A549 (cell line): ENCODE results near the gene CRACDL. TPM values are rescaled to one million over a fixed set of nuclear protein-coding genes. Genes with fewer than 3 reads are reported as not detected.

Experiments used
- ATAC-seq, 2 experiments: fragments of 200-7000 bp in 1 of 2; fragments of >200 bp in 1 of 2; cut with Nextera tagmentation in 1 of 2; cut with Tn5 transposase in 1 of 2; 3 replicates each; pipeline versions ENCODE4 v1.8.0 to v1.9.1; 2018 to 2020; ENCODE audit warnings: mild to moderate bottlenecking in 1 of 2, moderate library complexity in 1 of 2
- CTCF ChIA-PET: fragments of 300-600 bp; sonication (Branson Sonifier 250); formaldehyde crosslinking; extraction: SDS; loops from one replicate; lab custom pipeline; 2021; ENCODE audit warnings: antibody characterized with exemption, inconsistent platforms; lab: Yijun Ruan, JAX
- POLR2A ChIA-PET: fragments of 350-600 bp; formaldehyde crosslinking; extraction: SDS; loops from one replicate; lab custom pipeline; 2021; ENCODE audit warnings: antibody characterized with exemption, inconsistent platforms; lab: Yijun Ruan, JAX
- DNase-seq, 2 experiments: peaks; one replicate each; pipeline versions ENCODE4 v3.0.0 to v3.0.0-alpha.2; 2011 to 2016; ENCODE audit warnings: low read depth in 1 of 2, low spot score in 1 of 2
- FAIRE-seq: peaks from 2 replicates; lab custom pipeline; 2011; peaks lifted over from hg19 to GRCh38; lab: Jason Lieb, UNC
- H3K27ac ChIP-seq, 2 experiments: fragments of >200 bp; sonication (Bioruptor Twin); formaldehyde crosslinking; 3 replicates each; pipeline ENCODE4 v1.5.1; 2016 to 2017
- H3K4me1 ChIP-seq: fragments of >200 bp; sonication (Bioruptor Twin); formaldehyde crosslinking; 3 replicates; pipeline ENCODE4 v1.6.1; 2016
- H3K4me2 ChIP-seq: fragments of >200 bp; sonication (Bioruptor Twin); formaldehyde crosslinking; 3 replicates; pipeline ENCODE4 v1.6.1; 2016
- H3K4me3 ChIP-seq: fragments of >200 bp; sonication (Bioruptor Twin); formaldehyde crosslinking; 3 replicates; pipeline ENCODE4 v1.5.1; 2016
- H3K9me3 ChIP-seq: fragments of >200 bp; sonication (Bioruptor Twin); formaldehyde crosslinking; 3 replicates; pipeline ENCODE4 v1.6.1; 2016
- ATOH8 ChIP-seq: fragments of 250-450 bp; sonication (Bioruptor Pico); IDR thresholded peaks from 2 replicates; pipeline ENCODE4 v1.5.0; 2020; ENCODE audit warnings: low read depth, mild to moderate bottlenecking, moderate library complexity
- BHLHE40 ChIP-seq: IDR thresholded peaks from 2 replicates; pipeline ENCODE4 v1.6.1; 2012; ENCODE audit warnings: low read depth, low read length, inconsistent platforms
- CBX2 ChIP-seq: fragments of 200-600 bp; sonication (generic); IDR thresholded peaks from 2 replicates; pipeline ENCODE4 v1.6.1; 2016; ENCODE audit warnings: low read depth, mild to moderate bottlenecking, borderline replicate concordance
- CBX8 ChIP-seq: fragments of 200-600 bp; sonication (generic); IDR thresholded peaks from 2 replicates; pipeline ENCODE4 v1.6.1; 2016
- CHD2 ChIP-seq: fragments of 150-350 bp; IDR thresholded peaks from 2 replicates; pipeline ENCODE4 v1.6.1; 2014; ENCODE audit warnings: low read length; ENCODE audit not compliant: partially characterized antibody
- E2F6 ChIP-seq: IDR thresholded peaks from 2 replicates; pipeline ENCODE4 v1.6.1; 2012; ENCODE audit warnings: low read depth, borderline replicate concordance
- EP300 ChIP-seq, 2 experiments: fragments of >200 bp; sonication (Bioruptor Twin); formaldehyde crosslinking; IDR thresholded peaks; 2 replicates in 1 of 2; 3 replicates in 1 of 2; pipeline ENCODE4 v1.6.1; 2016 to 2017
- FOSB ChIP-seq: fragments of 250-450 bp; sonication (Bioruptor Pico); IDR thresholded peaks from 2 replicates; pipeline ENCODE4 v1.5.0; 2020; ENCODE audit warnings: mild to moderate bottlenecking, moderate library complexity
- FOSL2 ChIP-seq, 2 experiments: fragments of 450-650 bp in 1 of 2; fragments of >200 bp in 1 of 2; sonication (Bioruptor Twin) in 1 of 2; formaldehyde crosslinking; IDR thresholded peaks; 2 replicates each; pipeline versions ENCODE4 v1.5.0 to v1.6.1; 2016 to 2020; ENCODE audit warnings: mild to moderate bottlenecking in 1 of 2, moderate library complexity in 1 of 2
- HOXA7 ChIP-seq: fragments of 250-450 bp; sonication (Bioruptor Pico); IDR thresholded peaks from 2 replicates; pipeline ENCODE4 v1.5.0; 2020; ENCODE audit warnings: mild to moderate bottlenecking, moderate library complexity
- MAX ChIP-seq: IDR thresholded peaks from 2 replicates; pipeline ENCODE4 v1.6.1; 2012
- NFE2L2 ChIP-seq: fragments of 150-350 bp; conservative IDR thresholded peaks from 2 replicates; pipeline ENCODE4 v1.6.1; 2014; ENCODE audit warnings: low read length
- PBX3 ChIP-seq: IDR thresholded peaks from 2 replicates; pipeline ENCODE4 v1.6.1; 2012
- PHF8 ChIP-seq: fragments of 200-600 bp; sonication (generic); IDR thresholded peaks from 2 replicates; pipeline ENCODE4 v1.6.1; 2016; ENCODE audit warnings: low read depth, mild to moderate bottlenecking, antibody characterized with exemption, moderate library complexity, borderline replicate concordance
- RAD21 ChIP-seq, 2 experiments: fragments of >200 bp in 1 of 2; sonication (Bioruptor Twin) in 1 of 2; formaldehyde crosslinking in 1 of 2; IDR thresholded peaks in 1 of 2; conservative IDR thresholded peaks in 1 of 2; 2 replicates in 1 of 2; 3 replicates in 1 of 2; pipeline ENCODE4 v1.6.1; 2012 to 2018; ENCODE audit warnings: inconsistent platforms in 1 of 2
- RARB ChIP-seq: fragments of 250-450 bp; sonication (Bioruptor Pico); IDR thresholded peaks from 2 replicates; pipeline ENCODE4 v1.8.0; 2021; ENCODE audit warnings: mild to moderate bottlenecking, moderate library complexity
- SMC3 ChIP-seq: fragments of >200 bp; sonication (Bioruptor Twin); formaldehyde crosslinking; IDR thresholded peaks from 3 replicates; pipeline ENCODE4 v1.6.1; 2018; ENCODE audit warnings: inconsistent platforms
- SREBF2 ChIP-seq: fragments of 450-650 bp; IDR thresholded peaks from 2 replicates; pipeline ENCODE4 v1.6.1; 2014; ENCODE audit warnings: mild to moderate bottlenecking, moderate library complexity
- ZC3H11A ChIP-seq: fragments of 450-650 bp; IDR thresholded peaks from 2 replicates; pipeline ENCODE4 v1.6.1; 2014; ENCODE audit warnings: antibody characterized with exemption, mild to moderate bottlenecking
- ZFP36 ChIP-seq: fragments of 450-650 bp; IDR thresholded peaks from 2 replicates; pipeline ENCODE4 v1.6.1; 2014; ENCODE audit warnings: borderline replicate concordance; ENCODE audit not compliant: partially characterized antibody
- ZSCAN20 ChIP-seq: fragments of 250-450 bp; sonication (Bioruptor Pico); IDR thresholded peaks from 2 replicates; pipeline ENCODE4 v1.8.0; 2022; ENCODE audit warnings: mild to moderate bottlenecking, moderate library complexity
- WGBS: methylation state at CpG from one replicate; pipeline ENCODE4 v1.1.6; 2017; ENCODE audit errors: missing lambda C conversion rate; 5-methylcytosine and 5-hydroxymethylcytosine counted together
- polyA plus RNA-seq, 4 experiments: library from polyadenylated mRNA; depleted of rRNA in 3 of 4; stranded (reverse); fragments of >200 nt; fragmentation: RNase III in 1 of 4; extraction: RNeasy Plus Mini Kit Qiagen cat#74134 plus additional on column Dnase treatment in 1 of 4; gene quantifications; 2 replicates in 3 of 4; 3 replicates in 1 of 4; pipeline ENCODE4 v1.2.3, GENCODE V29; 2011 to 2017
- TF ChIP-seq, protein P1 (sequence below): fragments of >200 bp; sonication (Bioruptor Twin); formaldehyde crosslinking; IDR thresholded peaks from 3 replicates; pipeline ENCODE4 v1.6.1; 2016
- TF ChIP-seq, protein P2 (sequence below): fragments of 250-450 bp; sonication (Bioruptor Pico); IDR thresholded peaks from 2 replicates; pipeline ENCODE4 v1.5.0; 2021; ENCODE audit warnings: mild to moderate bottlenecking, moderate library complexity, borderline replicate concordance

The CRACDL gene
- polyA plus RNA-seq, 2 of the 4 experiments (the other 2 are of a cell fraction) = 0.21 to 0.36 TPM

DNA sequence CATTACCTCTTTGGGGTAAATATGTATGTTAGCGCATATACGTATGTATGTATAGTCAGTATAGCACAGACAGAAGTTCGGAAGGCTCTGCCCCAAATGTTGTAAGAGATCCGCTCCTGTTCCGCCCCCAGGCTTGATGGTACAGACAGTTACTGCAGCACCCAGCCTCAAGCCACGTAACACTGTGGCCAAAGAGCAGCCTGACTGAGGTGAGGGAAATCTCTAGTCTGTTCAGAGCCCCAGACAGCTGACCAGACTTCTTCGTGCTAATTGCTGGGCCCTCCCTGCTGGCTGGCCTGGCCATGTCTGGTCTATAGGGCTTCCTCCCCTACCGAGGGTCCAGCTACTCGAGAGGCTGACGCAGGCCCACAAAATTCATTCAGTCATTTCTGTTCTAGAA lies 7.8 kb downstream of the CRACDL start:
- TF ChIP-seq E2F6 (no peak), FOSB (no peak), HOXA7 (CRISPR knock-in tag) (no peak), PHF8 (no peak), NFE2L2 (no peak)
- Histone ChIP-seq H3K9me3 (no peaks in the 10 kb centered on the region; the same call in 2 of the 3 replicates), H3K4me1 (0 out of 3 replicates have a peak, but pooled peaks cover 4% of the 10 kb centered on the region), H3K27ac (no peak overlapping the region), H3K4me3 (no peak overlapping the region), H3K4me2 (no peak overlapping the region)
- DNase-seq (no peak), FAIRE-seq (no peak), ATAC-seq (no peak)
- ChIA-PET POLR2A (no interaction called here), CTCF (no interaction called here)
- WGBS = 87% methylated on average over 9 of the region's 10 CpGs

GRCh38 chr2:98927027-98927426 lies 9.0 kb downstream of the CRACDL start:
- ATAC-seq (no peak), FAIRE-seq (no peak)
- 86% methylated on average over 13 of the region's 13 CpGs for WGBS
- Histone ChIP-seq H3K4me1 (0 out of 3 replicates have a peak, but pooled peaks cover 4% of the 10 kb centered on the region), H3K4me2 (no peak overlapping the region), H3K27ac (no peak overlapping the region)
- POLR2A ChIA-PET = no interaction called here
- TF ChIP-seq SREBF2 (no peak), ZSCAN20 (no peak)
- TF ChIP-seq, all 56 proteins: peak for 0
- no peaks in the 10 kb centered on the region; the same call in 2 of the 3 replicates for H3K9me3 ChIP-seq
- no peak for DNase-seq
- H3K4me3 ChIP-seq = no peak overlapping the region
- CTCF ChIA-PET = no interaction called here

DNA sequence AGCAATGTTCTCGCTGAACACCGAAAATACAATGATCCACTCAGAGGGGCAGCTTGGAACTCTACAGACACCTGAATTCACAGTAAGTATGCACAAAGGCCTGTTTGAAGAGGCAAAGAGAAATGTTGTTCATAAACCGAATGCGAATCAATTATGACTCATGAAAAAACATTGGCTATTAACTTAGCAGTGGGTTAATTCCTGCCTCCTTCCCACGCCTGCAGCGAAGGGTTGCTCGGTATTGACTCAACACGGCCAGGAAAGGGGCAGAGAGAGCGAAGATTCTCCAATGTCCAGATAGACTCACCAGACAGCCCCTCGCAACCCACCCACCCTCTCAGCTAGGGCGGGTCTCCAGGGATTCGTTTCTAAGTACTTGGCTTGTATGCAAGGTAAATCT lies 9.4 kb downstream of the CRACDL start:
- no peak for DNase-seq
- CTCF ChIA-PET = interaction anchor here (1.1 kb wide), 1 partner anchor 11 kb away, joined by 3 read pairs; no protein-coding TSS in a partner anchor
- WGBS = 79% methylated on average over 12 of the region's 12 CpGs
- Histone ChIP-seq H3K9me3 (no peaks in the 10 kb centered on the region; the same call in 2 of the 3 replicates), H3K4me2 (no peak overlapping the region), H3K4me3 (no peak overlapping the region), H3K4me1 (0 out of 3 replicates have a peak, but pooled peaks cover 4% of the 10 kb centered on the region), H3K27ac (no peak overlapping the region)
- POLR2A ChIA-PET = no interaction called here
- ATAC-seq = no peak
- TF ChIP-seq ZFP36 (no peak), EP300 (IDR thresholded peaks at IDR 0.05) (no peak), SREBF2 (no peak), RARB (CRISPR knock-in tag) (no peak), RAD21 (conservative IDR thresholded peaks at IDR 0.05 in 1 of 2, IDR thresholded peaks at IDR 0.05 in 1 of 2) (no peak), ZC3H11A (no peak), CBX2 (no peak), E2F6 (no peak), BHLHE40 (no peak), MAX (no peak), ATOH8 (no peak), SMC3 (no peak), NFE2L2 (no peak), PBX3 (no peak), FOSL2 (IDR thresholded peaks at IDR 0.05) (no peak), FOSL2 (CRISPR knock-in tag; IDR thresholded peaks at IDR 0.05) (no peak), CBX8 (no peak), CHD2 (no peak)
- TF ChIP-seq, protein P1, sequence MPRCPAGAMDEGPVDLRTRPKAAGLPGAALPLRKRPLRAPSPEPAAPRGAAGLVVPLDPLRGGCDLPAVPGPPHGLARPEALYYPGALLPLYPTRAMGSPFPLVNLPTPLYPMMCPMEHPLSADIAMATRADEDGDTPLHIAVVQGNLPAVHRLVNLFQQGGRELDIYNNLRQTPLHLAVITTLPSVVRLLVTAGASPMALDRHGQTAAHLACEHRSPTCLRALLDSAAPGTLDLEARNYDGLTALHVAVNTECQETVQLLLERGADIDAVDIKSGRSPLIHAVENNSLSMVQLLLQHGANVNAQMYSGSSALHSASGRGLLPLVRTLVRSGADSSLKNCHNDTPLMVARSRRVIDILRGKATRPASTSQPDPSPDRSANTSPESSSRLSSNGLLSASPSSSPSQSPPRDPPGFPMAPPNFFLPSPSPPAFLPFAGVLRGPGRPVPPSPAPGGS = no peak
- TF ChIP-seq, protein P2, sequence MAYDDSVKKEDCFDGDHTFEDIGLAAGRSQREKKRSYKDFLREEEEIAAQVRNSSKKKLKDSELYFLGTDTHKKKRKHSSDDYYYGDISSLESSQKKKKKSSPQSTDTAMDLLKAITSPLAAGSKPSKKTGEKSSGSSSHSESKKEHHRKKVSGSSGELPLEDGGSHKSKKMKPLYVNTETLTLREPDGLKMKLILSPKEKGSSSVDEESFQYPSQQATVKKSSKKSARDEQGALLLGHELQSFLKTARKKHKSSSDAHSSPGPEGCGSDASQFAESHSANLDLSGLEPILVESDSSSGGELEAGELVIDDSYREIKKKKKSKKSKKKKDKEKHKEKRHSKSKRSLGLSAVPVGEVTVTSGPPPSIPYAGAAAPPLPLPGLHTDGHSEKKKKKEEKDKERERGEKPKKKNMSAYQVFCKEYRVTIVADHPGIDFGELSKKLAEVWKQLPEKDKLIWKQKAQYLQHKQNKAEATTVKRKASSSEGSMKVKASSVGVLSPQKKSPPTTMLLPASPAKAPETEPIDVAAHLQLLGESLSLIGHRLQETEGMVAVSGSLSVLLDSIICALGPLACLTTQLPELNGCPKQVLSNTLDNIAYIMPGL (CRISPR knock-in tag) = no peak
- FAIRE-seq = no peak
